Right kidney (tissue), 1 donor: ENCODE measurements around the gene OR52H1.

ENCODE experiments used
- DNase-seq: peaks from one replicate; pipeline ENCODE4 v3.0.0-alpha.2; 2016

OR52H1 gene

GRCh38 chr11:5531053-5531831, 17.1 kb downstream of the OR52H1 start:
- DNase-seq = no peak

- DNase-seq = no peak
Measured at GRCh38 chr11:5528495-5528894, 19.8 kb downstream of the OR52H1 start.

GRCh38 chr11:5527716-5528115, 20.6 kb downstream of the OR52H1 start:
- DNase-seq = no peak

GRCh38 chr11:5524756-5525155, 23.6 kb downstream of the OR52H1 start:
- DNase-seq = no peak

- DNase-seq = no peak
Measured at GRCh38 chr11:5522308-5522707, 26.0 kb downstream of the OR52H1 start.

GRCh38 chr11:5521540-5521939, 26.8 kb downstream of the OR52H1 start:
- no peak for DNase-seq

- no peak for DNase-seq
Measured at GRCh38 chr11:5516599-5516998, 31.7 kb downstream of the OR52H1 start, which contains the start of gene UBQLNL. TSS of gene UBQLNL (minus strand) at chr11:5516699. CDS start at chr11:5516441, 258 bp downstream.

GRCh38 chr11:5514841-5515240, 33.5 kb downstream of the OR52H1 start:
- DNase-seq = no peak

GRCh38 chr11:5509803-5510202, 38.5 kb downstream of the OR52H1 start, which contains the start of gene UBQLN3:
TSS of gene UBQLN3 (minus strand) at chr11:5509957. CDS start at chr11:5509558, 399 bp downstream.
- DNase-seq = no peak

- no peak for DNase-seq
Measured at GRCh38 chr11:5508605-5509004, 39.7 kb downstream of the OR52H1 start.

- DNase-seq = no peak
Measured at GRCh38 chr11:5507933-5508305, 40.4 kb downstream of the OR52H1 start.

- DNase-seq = no peak
Measured at GRCh38 chr11:5507177-5507932, 41.0 kb downstream of the OR52H1 start.

GRCh38 chr11:5505363-5506048, 42.8 kb downstream of the OR52H1 start:
- no peak for DNase-seq

GRCh38 chr11:5504403-5504921, 43.9 kb downstream of the OR52H1 start:
- peak; percentile 4 for DNase-seq

GRCh38 chr11:5500393-5500801, 47.9 kb downstream of the OR52H1 start:
- DNase-seq = no peak

GRCh38 chr11:5499671-5500070, 48.7 kb downstream of the OR52H1 start:
- DNase-seq = no peak
